Upper lobe of left lung (tissue), 4 donors: ENCODE data around the gene RARS1.

Source experiments
- CTCF ChIP-seq, 6 experiments: fragments of 450-650 bp in 4 of 6; fragments of 200-600 bp in 2 of 6; sonication (generic) in 2 of 6; IDR thresholded peaks; one replicate each; pipeline ENCODE4 v1.5.1; 2016 to 2019; ENCODE audit warnings: antibody characterized with exemption in 6 of 6
- EP300 ChIP-seq, 4 donors: sonication (generic); formaldehyde crosslinking; IDR thresholded peaks; one replicate each; pipeline ENCODE4 v1.5.1; 2017; ENCODE audit warnings: antibody characterized with exemption in 4 of 4, control low read depth in 2 of 4
- POLR2A ChIP-seq, 4 donors: fragments of 450-650 bp; IDR thresholded peaks; one replicate each; pipeline ENCODE4 v1.5.1; 2016 to 2017; ENCODE audit warnings: antibody characterized with exemption in 4 of 4, mild to moderate bottlenecking in 2 of 4

GRCh38 chr5:168477060-168477459, 9.2 kb upstream of the RARS1 start:
- TF ChIP-seq CTCF (IDR thresholded peaks at IDR 0.05) (no peak), POLR2A (IDR thresholded peaks at IDR 0.05) (no peak), EP300 (IDR thresholded peaks at IDR 0.05) (no peak)
